ENCODE results near the gene CD79B.
A peak's percentile ranks its signal among the peaks of the same experiment; 100 is the strongest.

The CD79B gene

GRCh38 chr17:63950940-63951907 lies 19.1 kb upstream of the CD79B start:
- no peak for DNase-seq

- no peak for DNase-seq
Measured at GRCh38 chr17:63949576-63950250, 17.6 kb upstream of the CD79B start.

GRCh38 chr17:63948521-63948920 lies 16.4 kb upstream of the CD79B start:
- DNase-seq = no peak

DNA sequence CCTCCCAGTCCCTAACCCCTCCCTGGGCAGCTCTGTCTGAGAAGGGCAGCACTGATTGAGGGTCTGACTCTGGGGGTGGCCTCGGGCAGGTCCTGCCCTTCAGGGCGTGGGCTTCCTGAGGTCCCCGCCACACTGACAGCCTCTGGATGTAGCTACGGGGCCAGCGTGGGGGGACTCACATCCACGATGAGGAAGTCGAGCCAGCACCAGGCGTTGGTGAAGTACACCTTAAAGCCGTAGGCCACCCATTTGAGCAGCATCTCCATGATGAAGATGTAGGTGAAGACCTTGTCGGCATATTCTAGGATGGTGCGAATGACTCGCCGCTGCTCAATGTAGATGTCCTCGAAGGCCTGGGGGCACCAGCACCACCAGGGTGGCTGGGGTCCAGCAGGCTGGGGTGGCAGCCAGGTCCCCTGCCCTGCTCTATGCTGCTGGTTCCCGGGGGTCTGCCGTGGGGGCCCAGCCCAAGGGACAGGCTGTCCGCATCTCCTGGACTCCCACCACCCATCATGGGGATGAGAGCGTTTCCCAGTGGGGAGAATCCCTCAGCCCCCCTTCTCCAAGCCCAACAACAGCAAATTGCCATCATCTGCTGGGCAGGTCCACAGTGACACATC lies 15.7 kb upstream of the CD79B start:
- DNase-seq = no peak

DNA sequence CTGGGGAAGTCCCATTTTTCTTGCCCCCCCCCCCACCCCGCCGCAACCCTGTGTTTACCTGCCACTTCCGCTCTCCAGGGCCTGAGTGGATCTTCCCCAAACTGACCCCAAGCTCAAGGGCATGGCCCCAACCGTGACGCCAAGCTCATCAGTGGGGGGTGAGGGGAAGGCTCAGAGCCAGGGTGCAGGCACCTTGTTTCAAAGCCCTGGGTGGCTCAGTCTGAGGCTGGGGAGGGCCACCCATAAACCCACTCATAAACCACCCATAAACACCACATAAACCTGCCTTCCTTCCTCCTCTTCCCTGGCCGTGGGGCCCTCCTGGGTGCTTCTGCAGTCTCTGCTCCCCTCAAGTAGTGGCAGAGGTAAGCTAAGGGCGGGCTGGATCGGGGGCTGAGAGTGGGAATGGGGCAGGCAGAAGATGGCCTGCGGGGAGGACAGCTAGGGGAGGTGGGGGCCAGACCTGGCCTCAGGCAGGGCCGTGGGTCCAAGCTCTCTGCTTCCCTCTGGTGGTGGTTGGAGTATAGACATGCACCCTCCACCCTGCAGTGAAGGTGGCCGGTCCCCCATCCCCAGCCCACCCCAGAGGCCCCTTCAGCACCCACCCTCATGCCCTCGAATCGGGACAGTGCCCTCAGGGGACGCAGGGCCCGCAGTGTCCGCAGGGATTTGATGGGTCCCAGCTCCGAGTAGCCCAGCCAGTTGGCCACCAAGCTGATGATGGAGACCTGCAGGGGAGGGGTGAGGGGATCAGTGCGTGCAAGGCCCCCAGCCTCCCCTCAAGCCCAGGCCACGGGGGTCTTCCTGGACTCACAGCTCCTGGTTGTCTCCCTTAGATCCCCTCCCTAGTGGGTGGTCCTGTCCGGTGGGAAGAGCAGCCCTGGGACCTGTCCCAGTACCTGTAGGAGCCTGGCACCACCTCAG lies 14.6 kb upstream of the CD79B start:
- peak; percentile 59 to 63 for DNase-seq

DNA sequence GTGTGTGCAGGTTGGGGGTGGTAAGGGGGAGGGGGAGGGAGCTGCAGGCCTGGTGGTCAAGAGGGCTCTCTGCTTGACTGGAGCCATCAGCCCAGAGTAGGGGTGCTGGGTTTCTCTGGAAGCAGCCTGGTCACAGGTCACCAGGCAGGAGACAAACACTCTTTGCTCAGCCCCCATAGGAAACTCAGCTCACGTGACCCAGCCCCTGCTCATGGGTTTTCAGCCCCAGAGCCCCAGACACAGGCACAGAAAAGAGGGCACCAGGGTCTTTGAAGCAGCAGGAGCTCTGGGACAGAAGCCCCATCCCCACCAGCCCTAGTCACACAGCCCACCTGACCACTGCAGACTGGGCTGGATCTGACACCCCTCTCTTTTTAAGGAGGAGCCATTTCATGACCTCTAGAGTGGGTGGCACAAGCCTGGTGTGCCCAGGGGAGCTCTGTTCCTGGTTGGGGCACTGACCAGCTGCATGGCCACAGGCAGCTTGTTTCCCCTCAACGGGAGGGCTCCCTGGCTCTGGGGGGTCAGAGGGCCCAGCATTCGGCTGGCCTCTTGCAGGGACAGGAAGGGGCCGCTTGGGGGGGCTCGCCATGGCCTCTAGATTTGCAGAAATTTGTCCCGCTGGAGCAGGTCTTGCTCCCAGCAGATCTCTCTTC lies 13.8 kb upstream of the CD79B start:
- DNase-seq = no peak

GRCh38 chr17:63944736-63945499 lies 12.8 kb upstream of the CD79B start:
- DNase-seq = no peak

GRCh38 chr17:63943745-63944144 lies 11.6 kb upstream of the CD79B start:
- DNase-seq = no peak

GRCh38 chr17:63942309-63942985 lies 10.3 kb upstream of the CD79B start:
- DNase-seq = no peak

DNA sequence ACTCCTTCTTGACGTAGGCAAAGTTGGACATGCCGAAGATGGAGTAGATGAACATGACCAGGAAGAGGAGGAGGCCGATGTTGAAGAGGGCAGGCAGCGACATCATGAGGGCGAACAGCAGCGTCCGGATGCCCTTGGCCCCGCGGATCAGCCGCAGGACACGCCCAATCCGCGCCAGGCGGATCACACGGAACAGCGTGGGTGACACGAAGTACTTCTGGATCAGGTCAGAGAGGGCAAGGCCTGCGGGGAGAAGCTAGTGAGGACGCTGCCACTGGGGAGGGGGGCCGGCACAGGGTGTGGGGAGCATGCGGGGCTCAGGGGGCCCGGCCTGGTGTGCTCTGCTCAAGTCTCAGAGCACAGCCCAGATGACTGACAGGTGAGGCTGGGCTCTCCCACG lies 9.6 kb upstream of the CD79B start:
- no peak for DNase-seq

- no peak for DNase-seq
Measured at GRCh38 chr17:63941162-63941561, 9.0 kb upstream of the CD79B start.

DNA sequence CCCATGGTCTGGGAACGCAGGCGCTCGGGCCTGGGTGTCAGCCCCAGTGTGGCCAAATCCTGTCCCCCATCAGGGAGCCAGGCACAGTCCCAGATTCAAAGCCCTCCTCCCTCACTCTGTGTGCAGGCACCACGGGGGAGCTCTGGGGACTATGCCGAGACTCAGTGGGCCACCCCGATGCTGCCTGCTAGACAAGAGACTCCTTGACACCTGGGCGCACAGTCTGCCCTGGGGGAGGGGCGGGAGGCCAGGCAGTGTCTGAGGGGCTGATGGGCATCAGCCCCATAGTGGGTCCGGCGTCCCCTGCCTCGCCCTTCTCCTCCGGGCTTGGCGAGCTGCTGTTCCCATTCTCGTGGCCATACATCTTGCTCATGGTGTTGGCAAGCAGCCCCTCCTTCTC lies 8.5 kb upstream of the CD79B start:
- no peak for DNase-seq

DNA sequence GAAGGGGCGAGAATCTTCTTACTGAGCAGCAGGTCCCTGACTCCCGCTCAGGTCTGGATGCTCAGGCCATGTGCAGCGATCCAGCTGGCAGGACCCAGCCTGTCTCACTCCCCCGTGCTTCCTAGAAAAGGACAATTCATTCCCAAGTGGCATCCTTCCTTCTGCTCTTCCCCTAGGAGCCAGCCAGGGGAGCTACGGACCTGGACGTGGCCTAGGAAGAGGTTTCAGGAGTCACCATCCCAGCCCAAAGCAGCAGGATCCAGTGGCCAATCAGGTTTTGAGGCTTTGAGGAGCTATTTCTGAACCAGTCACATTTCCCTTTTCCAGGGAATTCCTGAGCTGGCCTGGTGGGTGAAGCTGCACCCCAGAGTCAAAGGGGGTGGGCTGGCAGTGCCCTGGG lies 7.8 kb upstream of the CD79B start:
- DNase-seq = no peak

DNA sequence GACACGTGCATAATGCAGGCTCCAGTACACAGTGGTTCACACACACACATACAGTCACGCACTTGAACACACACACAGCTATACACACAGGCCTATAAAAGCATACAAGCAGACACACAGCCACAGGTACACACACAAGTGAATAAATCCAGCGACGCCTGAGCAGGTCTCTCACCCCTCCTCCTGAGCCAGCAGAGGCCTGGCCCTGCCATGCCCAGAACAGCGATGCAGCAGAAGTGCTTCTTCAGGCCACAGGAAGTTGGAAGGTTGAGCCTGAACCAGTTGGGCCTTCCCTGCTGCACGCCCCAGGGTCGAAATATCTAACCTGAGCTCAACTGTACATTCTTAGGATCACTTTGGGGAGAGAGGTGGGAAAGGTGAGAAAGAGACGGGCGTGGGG lies 7.3 kb upstream of the CD79B start:
- DNase-seq = no peak

DNA sequence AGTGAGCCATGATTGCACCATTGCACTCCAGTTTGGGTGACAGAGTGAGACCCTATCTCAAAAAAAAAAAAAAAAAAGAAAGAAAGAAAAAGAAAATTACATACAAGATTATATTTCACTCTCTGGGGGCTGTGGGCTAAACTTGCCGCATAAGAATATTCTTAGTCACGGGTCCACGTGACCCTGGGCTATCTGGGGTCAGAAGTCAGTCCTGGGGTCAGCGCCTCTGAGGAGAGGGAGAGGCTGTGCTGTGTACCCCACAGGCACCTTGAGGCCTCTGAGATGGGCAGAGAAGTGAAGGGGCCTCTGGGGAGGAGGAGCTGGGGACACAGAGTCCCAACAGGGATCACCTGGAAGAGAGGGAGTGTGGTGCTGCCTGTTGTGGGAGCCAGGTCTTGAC lies 5.8 kb upstream of the CD79B start:
- no peak for DNase-seq

DNA sequence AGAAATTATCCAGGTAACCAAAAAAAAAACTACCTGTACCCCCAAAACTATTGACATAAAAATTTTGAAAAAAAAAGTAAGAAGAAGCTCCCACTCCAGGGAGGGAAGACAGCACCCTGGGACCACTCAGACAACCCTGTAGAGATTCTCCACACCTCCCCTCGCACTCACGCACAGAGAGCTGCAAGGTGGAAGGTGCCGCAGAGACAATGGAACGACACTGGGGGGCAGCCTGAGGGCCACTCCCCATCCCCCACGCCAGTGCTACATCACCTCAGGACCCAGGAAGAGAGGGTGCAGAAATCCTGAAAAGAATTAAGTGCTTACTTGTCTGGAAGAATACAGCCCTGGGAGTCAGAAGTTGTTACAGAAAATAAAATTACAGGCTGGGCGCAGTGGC lies 5.2 kb upstream of the CD79B start:
- DNase-seq = no peak

GRCh38 chr17:63934183-63935112 lies 2.3 kb upstream of the CD79B start:
- DNase-seq = no peak

GRCh38 chr17:63933598-63933997 lies 1.5 kb upstream of the CD79B start:
- no peak for DNase-seq

DNA sequence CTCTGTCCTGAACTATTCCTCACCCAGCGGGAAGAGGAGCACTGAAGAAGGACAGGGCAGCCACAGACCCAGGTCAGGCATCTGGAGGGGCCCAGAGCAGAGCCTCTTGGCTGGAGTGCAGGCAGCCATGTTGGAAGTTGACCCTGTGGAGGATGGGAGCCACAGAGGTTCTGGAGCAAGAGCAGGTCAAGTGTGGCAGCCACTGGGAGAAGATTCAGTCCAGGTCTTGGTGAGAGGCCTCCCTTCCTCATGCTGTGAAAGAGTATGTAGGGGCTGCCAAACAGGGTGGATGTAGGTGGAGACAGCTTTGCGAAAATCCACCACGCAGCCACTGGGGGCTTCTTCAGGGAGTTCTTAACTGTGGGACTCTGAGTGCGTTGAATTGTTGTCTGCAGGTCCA lies 590 bp upstream of the CD79B start:
- DNase-seq = no peak

Data from stimulated activated CD4-positive, alpha-beta T cell treated with anti-CD3 and anti-CD28 coated beads, Interleukin-2, amount 100 ng/mL, for 48 hours (primary cell).